Activated effector memory CD4-positive, alpha-beta T cell treated with Interleukin-2 at 50 U/mL for 16 hours (primary cell): ENCODE results near the gene SLC6A9.

ENCODE experiments used
- DNase-seq: peaks from one replicate; pipeline ENCODE4 v3.0.0-alpha.2; 2020

Gene SLC6A9

DNA sequence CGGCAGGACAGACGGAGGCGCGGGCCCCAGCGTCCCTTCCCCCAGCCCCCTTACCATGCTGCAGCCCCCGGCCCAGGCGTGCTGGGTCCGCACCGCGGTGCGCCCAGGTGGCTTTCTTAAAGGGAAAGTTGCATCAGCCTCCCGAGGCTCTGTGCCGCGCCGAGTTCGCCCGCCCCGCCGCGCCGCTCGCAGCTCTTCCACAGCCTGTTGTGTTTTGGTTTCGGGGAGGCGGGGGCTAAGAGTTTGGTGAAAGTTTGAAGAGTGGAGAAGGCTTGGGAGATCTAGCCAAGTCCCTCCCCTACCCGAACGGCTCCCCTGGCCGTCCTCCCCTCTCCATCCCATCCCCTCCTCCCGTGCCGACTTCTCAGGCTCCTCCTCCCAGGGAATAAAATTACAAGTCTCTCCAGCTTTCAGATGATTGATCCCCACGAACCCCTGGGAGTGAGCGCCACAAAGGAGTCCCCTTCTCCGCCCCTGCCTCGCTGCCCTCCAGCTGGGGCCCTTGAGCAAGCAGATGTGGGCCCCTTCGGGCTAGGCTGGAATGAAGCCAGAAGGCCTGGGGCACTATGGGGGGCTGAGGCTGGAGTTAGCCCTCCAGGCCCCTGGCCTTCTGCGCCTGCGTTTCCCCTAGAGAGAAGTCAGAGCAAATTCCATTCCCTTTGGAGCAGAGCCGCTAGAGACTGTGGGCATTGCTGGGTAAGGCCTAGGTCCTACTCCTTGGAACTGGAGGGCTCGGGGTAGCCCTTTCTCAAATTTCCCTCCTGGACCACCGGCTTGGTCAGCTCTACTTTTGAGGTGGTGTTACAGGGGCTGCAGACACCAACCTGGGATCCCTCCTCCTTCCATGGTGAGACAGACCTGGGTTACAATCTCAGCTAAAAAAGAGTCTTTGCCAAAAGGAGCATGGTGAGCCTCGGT, at the start of gene SLC6A9:
SLC6A9 (minus strand) TSS at position 211 of the 918 bp plus-strand sequence. CDS start 7,185 bp downstream, outside the sequence.
- peak; percentile 29 for DNase-seq

GRCh38 chr1:44079566-44079965, 48.3 kb upstream of the SLC6A9 start:
- no peak for DNase-seq

- DNase-seq, result no peak
Measured at GRCh38 chr1:44078104-44078503, 46.8 kb upstream of the SLC6A9 start.

DNA sequence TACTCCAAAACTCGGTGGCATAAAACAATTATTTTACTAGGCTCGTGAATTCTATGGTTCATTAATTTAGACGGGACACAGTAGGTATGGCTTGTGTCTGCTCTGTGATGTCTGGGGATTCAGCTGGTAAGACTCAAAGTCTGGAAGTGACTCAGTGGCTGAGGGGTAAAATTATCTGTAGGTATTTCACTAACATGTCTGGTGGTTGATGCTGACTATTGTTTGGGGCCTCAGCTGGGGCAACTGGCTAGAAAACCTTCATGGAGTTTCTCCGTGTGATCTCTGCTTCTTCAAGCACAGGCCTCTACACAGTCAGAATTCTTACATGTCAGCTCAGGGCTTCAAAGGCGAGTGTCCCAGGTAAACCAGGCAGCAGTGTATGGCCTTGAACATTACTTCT, 46.2 kb upstream of the SLC6A9 start:
- DNase-seq, result no peak

GRCh38 chr1:44076066-44076465, 44.8 kb upstream of the SLC6A9 start:
- DNase-seq, result no peak

- no peak for DNase-seq
Measured at GRCh38 chr1:44074415-44074814, 43.2 kb upstream of the SLC6A9 start.

DNA sequence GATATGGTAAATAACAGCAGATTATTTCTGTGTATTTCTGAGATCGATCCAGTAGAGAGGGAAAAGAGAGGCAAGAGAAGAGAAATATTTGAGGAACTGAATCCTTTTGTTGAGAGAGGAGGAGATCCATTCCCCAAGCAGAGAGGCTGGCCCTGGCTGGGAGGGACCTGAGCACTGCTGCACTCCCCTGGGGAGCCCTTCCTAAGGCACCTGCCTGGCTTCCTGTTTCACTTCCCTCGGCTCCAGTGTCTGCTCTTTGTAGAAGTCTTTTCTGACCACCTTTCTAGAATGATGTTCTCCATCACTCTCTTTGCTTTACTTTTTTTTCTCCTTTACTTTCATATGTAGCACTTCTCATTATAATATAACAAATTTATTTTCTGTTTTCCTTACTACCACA, 42.3 kb upstream of the SLC6A9 start:
- DNase-seq, result no peak

DNA sequence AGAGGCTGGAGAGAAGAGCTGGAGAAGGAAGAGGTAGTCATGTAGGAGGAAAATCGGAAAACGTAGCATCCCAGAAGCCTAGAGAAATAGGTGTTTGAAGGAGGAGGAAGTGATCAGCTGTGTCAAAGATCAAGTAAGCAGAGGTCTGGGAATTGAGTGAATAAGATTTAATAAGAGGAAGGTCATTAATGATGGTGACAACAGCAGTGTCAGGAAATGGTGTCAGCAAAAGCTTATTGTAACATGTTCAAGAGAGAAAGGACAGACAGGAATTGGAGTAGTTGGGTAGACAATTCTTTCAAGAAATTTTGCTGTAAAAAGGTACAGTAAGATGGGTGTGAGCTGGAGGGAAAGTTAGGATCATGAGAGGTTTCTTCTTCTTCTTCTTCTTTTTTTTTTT, 41.6 kb upstream of the SLC6A9 start:
- no peak for DNase-seq

DNA sequence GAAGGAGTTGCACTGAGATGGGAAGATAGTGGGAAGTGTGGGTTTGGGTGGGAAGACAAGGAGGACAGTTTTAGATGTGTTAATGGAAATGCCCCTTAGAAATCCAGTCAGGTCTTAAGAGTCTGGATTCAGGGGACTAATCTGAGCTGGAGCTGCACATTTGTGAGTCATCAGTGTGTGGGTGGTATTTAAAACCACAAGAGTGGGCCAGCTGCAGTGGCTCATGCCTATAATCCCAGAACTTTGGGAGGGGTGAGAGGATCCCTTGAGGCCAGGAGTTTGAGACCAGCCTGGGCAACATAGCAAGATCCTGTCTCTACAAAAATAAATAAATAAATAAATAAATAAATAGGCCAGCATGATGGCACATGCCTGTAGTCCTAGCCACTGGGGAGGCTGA, 40.9 kb upstream of the SLC6A9 start:
- no peak for DNase-seq

- no peak for DNase-seq
Measured at GRCh38 chr1:44071461-44071860, 40.2 kb upstream of the SLC6A9 start.

DNA sequence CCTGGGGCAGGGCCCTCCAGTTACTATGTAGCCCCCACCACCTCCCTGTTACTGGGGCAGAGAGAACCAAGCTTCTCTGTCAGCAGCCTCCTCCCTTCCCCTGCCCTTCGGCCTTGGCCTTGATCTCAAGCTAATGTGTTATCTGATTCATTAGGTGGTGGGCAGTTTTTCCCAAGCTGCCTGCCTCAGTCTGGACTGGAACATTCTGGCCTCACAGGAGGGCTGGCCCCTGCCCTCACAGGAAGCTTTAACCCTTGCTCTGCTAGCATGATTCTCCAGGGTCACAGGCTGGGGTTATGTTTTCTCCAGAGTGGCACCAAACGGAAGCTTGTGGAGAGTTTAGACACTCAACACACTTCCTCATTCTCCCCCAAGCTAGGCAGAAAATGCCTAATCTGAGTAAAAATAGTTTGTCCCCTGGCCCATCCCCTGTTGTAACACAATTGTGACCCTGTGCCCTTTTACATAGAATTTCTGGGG, 37.2 kb upstream of the SLC6A9 start:
- DNase-seq, result no peak

DNA sequence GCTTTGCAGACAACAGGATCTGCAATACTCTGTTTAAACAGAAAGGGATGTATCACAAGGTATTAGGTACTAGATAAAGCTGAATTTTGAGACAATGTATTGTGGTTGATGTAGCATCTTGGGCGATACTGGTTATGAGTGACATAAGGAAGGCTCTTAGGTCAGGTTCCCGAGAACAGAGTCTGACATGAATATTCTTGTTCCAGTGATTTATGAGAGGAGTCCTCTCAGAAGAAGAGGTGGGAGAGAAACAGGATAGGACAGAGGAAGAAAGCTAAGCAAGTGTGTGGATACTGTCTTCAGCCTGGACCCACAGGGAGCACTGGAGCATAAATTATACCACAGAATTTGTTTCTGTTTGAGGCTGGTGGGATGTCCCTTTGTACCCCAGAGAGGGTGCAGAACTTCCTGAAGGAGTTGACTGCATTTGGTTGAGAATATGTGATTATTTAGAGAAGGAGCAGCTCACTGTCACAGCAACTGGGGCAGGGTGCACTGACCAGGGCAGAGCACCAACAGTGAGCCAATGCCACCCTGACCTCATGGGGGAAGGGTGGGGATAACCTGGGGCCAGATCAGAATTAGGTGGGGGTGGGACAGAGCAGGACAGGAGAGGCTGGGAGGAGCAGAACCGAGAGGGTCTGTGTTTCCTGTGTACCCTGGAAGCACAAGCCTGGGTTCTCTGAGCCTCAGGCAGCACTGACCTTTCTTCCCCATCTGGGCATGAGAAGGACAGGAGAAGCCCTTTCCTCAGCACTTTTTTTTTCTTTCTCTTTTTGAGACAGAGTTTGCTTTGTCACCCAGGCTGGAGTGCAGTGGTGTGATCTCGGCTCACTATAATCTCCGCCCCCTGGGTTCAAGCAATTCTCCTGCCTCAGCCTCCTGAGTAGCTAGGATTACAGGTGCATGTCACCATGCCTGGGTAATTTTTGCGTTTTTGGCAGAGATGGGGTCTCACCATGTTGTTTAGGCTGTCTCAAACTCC, 36.3 kb upstream of the SLC6A9 start:
- DNase-seq, result no peak

GRCh38 chr1:44062656-44063179, 31.5 kb upstream of the SLC6A9 start:
- no peak for DNase-seq

DNA sequence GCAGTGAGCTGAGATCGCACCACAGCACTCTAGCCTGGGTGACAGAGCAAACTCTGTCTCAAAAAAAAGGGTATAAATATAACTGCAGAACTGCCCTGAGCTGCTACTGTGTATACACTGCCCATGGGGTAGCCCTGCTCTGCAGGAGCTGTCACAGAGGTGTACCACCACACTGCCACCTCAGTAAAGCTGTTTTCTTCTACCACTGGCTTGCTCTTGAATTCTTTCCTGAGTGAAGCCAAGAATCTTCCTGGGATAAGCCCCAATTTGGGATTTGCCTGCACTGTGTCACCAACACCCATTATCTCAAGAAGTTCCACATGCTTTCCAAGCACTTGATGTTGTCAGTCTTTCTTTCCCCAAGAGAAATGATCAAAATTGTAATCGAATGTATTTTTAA, 30.6 kb upstream of the SLC6A9 start:
- DNase-seq, result no peak

- DNase-seq, result no peak
Measured at GRCh38 chr1:44060830-44061267, 29.6 kb upstream of the SLC6A9 start.

- DNase-seq, result no peak
Measured at GRCh38 chr1:44059664-44060355, 28.5 kb upstream of the SLC6A9 start.

DNA sequence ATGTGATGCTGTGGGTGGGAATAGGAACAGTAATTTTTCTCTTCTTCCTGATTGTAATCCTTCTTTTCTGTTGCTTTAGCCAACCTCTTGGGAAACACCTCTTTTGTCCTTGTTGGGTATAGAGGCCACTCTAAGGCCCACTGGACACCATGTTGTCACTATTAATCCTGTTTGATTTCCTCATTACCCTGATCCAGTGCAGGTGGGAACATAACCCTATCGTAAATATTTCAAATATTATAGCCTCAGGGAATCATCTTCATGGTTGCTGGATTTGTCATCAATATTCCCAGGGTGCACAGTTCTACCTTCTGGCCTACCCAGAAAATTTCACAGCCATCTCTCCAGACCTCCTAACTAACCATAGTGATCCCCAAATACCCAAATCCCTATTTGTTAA, 27.9 kb upstream of the SLC6A9 start:
- DNase-seq, result no peak

- DNase-seq, result no peak
Measured at GRCh38 chr1:44057293-44057692, 26.0 kb upstream of the SLC6A9 start.

- DNase-seq, result no peak
Measured at GRCh38 chr1:44053394-44053793, 22.1 kb upstream of the SLC6A9 start.

- DNase-seq, result no peak
Measured at GRCh38 chr1:44050261-44050660, 19.0 kb upstream of the SLC6A9 start.

GRCh38 chr1:44049839-44050238, 18.6 kb upstream of the SLC6A9 start:
- DNase-seq, result no peak

GRCh38 chr1:44048532-44049215, 17.4 kb upstream of the SLC6A9 start:
- DNase-seq, result no peak
